ENCODE results near the gene AK9.

DNA sequence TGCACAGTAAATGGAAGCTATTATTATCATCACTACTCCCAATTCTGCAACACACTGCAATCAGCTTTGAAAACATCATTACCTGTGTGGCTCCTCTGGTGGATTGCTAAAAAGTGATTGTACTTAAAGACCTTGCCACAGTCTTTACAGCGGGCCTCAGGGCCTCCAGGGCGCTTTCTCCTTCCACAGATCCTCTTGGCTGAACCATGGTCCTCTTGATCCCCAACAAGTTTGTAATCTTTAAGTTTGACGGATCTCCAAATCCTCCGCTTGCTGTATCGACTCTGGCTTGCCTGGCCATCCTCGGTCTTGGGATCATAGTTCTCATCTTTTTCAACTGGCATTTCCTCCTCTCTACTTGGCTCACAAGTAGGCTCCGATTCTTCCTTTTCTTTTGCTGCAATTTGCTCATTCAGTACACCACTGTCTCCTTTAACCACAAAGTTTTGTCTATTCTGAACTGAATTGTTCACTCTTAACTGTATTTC is 210.0 kb downstream of the AK9 start:
- TF ChIP-seq, protein P1, sequence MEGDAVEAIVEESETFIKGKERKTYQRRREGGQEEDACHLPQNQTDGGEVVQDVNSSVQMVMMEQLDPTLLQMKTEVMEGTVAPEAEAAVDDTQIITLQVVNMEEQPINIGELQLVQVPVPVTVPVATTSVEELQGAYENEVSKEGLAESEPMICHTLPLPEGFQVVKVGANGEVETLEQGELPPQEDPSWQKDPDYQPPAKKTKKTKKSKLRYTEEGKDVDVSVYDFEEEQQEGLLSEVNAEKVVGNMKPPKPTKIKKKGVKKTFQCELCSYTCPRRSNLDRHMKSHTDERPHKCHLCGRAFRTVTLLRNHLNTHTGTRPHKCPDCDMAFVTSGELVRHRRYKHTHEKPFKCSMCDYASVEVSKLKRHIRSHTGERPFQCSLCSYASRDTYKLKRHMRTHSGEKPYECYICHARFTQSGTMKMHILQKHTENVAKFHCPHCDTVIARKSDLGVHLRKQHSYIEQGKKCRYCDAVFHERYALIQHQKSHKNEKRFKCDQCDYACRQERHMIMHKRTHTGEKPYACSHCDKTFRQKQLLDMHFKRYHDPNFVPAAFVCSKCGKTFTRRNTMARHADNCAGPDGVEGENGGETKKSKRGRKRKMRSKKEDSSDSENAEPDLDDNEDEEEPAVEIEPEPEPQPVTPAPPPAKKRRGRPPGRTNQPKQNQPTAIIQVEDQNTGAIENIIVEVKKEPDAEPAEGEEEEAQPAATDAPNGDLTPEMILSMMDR (conservative IDR thresholded peaks at IDR 0.05; ENCODE audit: low read depth, low read length), result no peak
- TF ChIP-seq EZH2 (IDR thresholded peaks at IDR 0.05; ENCODE audit: borderline replicate concordance, low read depth, low read length, poor library complexity, severe bottlenecking), result no peak

Data from A673 (cell line).